Measurements from ENCODE around the gene TMEM92. TPM values are rescaled to one million over a fixed set of nuclear protein-coding genes. Genes with fewer than 3 reads are reported as not detected.
"Not testable (repeated sequence)": the region's sequence is repeated elsewhere in the genome, so short reads cannot be mapped to it uniquely, and the experiment has no call there.

TMEM92 gene
- total RNA-seq, 1 donor from 2014 or later, result 0.26 TPM

GRCh38 chr17:50280801-50281441, 6.7 kb downstream of the TMEM92 start:
- no peak for FAIRE-seq
- Histone ChIP-seq H3K4me3 (ENCODE audit: low read depth, low read length) (no peak overlapping the region), H3K36me3 (ENCODE audit: control insufficient read depth, insufficient read depth, low read length) (peaks cover 7% of the 10 kb centered on the region), H3K27me3 (ENCODE audit: control insufficient read depth, insufficient read depth, low read length) (no peaks in the 10 kb centered on the region)
- no peak for DNase-seq (ENCODE audit: low read depth)
- no peak for TF ChIP-seq CTCF (IDR thresholded peaks at IDR 0.05; ENCODE audit: insufficient read depth, low read length, severe bottlenecking)

- Histone ChIP-seq H3K36me3 (ENCODE audit: control insufficient read depth, insufficient read depth, low read length) (peaks cover 7% of the 10 kb centered on the region), H3K4me3 (ENCODE audit: low read depth, low read length) (no peak overlapping the region), H3K27me3 (ENCODE audit: control insufficient read depth, insufficient read depth, low read length) (no peaks in the 10 kb centered on the region)
- DNase-seq (ENCODE audit: low read depth) (no peak), FAIRE-seq (no peak)
- no peak for TF ChIP-seq CTCF (IDR thresholded peaks at IDR 0.05; ENCODE audit: insufficient read depth, low read length, severe bottlenecking)
Measured at GRCh38 chr17:50281739-50282401, 7.6 kb downstream of the TMEM92 start.

- FAIRE-seq (no peak), DNase-seq (ENCODE audit: low read depth) (no peak)
- Histone ChIP-seq H3K27me3 (ENCODE audit: control insufficient read depth, insufficient read depth, low read length) (no peaks in the 10 kb centered on the region), H3K4me3 (ENCODE audit: low read depth, low read length) (no peak overlapping the region), H3K36me3 (ENCODE audit: control insufficient read depth, insufficient read depth, low read length) (peaks cover 7% of the 10 kb centered on the region)
- TF ChIP-seq CTCF (IDR thresholded peaks at IDR 0.05; ENCODE audit: insufficient read depth, low read length, severe bottlenecking), result no peak
Measured at GRCh38 chr17:50283246-50283645, 9.0 kb downstream of the TMEM92 start.

- H3K27me3 ChIP-seq (ENCODE audit: control insufficient read depth, insufficient read depth, low read length), result no peaks in the 10 kb centered on the region
- TF ChIP-seq CTCF (IDR thresholded peaks at IDR 0.05; ENCODE audit: insufficient read depth, low read length, severe bottlenecking), result no peak
- no peak for FAIRE-seq
- H3K4me3 ChIP-seq (ENCODE audit: low read depth, low read length), result no peak overlapping the region
- DNase-seq (ENCODE audit: low read depth), result no peak
- H3K36me3 ChIP-seq (ENCODE audit: control insufficient read depth, insufficient read depth, low read length), result peaks cover 7% of the 10 kb centered on the region
Measured at GRCh38 chr17:50283714-50284113, 9.4 kb downstream of the TMEM92 start.

GRCh38 chr17:50285941-50286340, 11.7 kb downstream of the TMEM92 start:
- Histone ChIP-seq H3K36me3 (ENCODE audit: control insufficient read depth, insufficient read depth, low read length) (peaks cover 2% of the 10 kb centered on the region), H3K27me3 (ENCODE audit: control insufficient read depth, insufficient read depth, low read length) (no peaks in the 10 kb centered on the region), H3K4me3 (ENCODE audit: low read depth, low read length) (no peak overlapping the region)
- no peak for DNase-seq (ENCODE audit: low read depth)
- FAIRE-seq, result no peak
- no peak for TF ChIP-seq CTCF (IDR thresholded peaks at IDR 0.05; ENCODE audit: insufficient read depth, low read length, severe bottlenecking)

GRCh38 chr17:50287302-50287701, 13.0 kb downstream of the TMEM92 start:
- not testable (repeated sequence) for DNase-seq (ENCODE audit: low read depth); H3K4me3 ChIP-seq (ENCODE audit: low read depth, low read length); FAIRE-seq

More at GRCh38 chr17:50287302-50287701, 13.0 kb downstream of the TMEM92 start:
- H3K27me3 ChIP-seq (ENCODE audit: control insufficient read depth, insufficient read depth, low read length); H3K36me3 ChIP-seq (ENCODE audit: control insufficient read depth, insufficient read depth, low read length): not testable (repeated sequence)
